Measurements from ENCODE around the gene NNAT. TPM values are rescaled to one million over a fixed set of nuclear protein-coding genes. Genes with fewer than 3 reads are reported as not detected.

NNAT gene
- total RNA-seq, 2 experiments from 2014 or later = 0.50 to 0.91 TPM

GRCh38 chr20:37520419-37520955, 563 bp upstream of the NNAT start:
- peaks cover 9% of the 10 kb centered on the region for H3K36me3 Mint-ChIP-seq (ENCODE audit: low read depth)
- no peaks in the 10 kb centered on the region for H3K27me3 Mint-ChIP-seq (ENCODE audit: low read depth)
- intact Hi-C loops (cut with micrococcal nuclease) = no loop called here
- CTCF ChIA-PET = interaction anchor here (0.6 kb wide), 1 partner anchor 477 kb away, joined by 3 read pairs; no protein-coding TSS in a partner anchor
- peak overlapping the region; percentile 64 for H3K4me3 Mint-ChIP-seq
- DNase-seq = no peak
- H3K27ac Mint-ChIP-seq = no peak overlapping the region
- peaks cover 34% of the 10 kb centered on the region for H3K4me1 Mint-ChIP-seq (ENCODE audit: low read depth)
- no peaks in the 10 kb centered on the region for H3K9me3 Mint-ChIP-seq

GRCh38 chr20:37522260-37523011, 1.4 kb downstream of the NNAT start:
- intact Hi-C loops (cut with micrococcal nuclease) = no loop called here
- no peaks in the 10 kb centered on the region for H3K27me3 Mint-ChIP-seq (ENCODE audit: low read depth)
- H3K4me1 Mint-ChIP-seq (ENCODE audit: low read depth) = peaks cover 43% of the 10 kb centered on the region
- CTCF ChIA-PET = no interaction called here
- no peak overlapping the region for H3K4me3 Mint-ChIP-seq
- no peak overlapping the region for H3K27ac Mint-ChIP-seq
- H3K36me3 Mint-ChIP-seq (ENCODE audit: low read depth) = peaks cover 9% of the 10 kb centered on the region
- no peaks in the 10 kb centered on the region for H3K9me3 Mint-ChIP-seq
- DNase-seq = no peak

GRCh38 chr20:37523012-37523391, 2.0 kb downstream of the NNAT start:
- Mint-ChIP-seq H3K4me3 (no peak overlapping the region), H3K27ac (no peak overlapping the region), H3K36me3 (ENCODE audit: low read depth) (peaks cover 7% of the 10 kb centered on the region), H3K27me3 (ENCODE audit: low read depth) (no peaks in the 10 kb centered on the region), H3K4me1 (ENCODE audit: low read depth) (peaks cover 43% of the 10 kb centered on the region), H3K9me3 (no peaks in the 10 kb centered on the region)
- DNase-seq = no peak
- intact Hi-C loops (cut with micrococcal nuclease) = no loop called here
- CTCF ChIA-PET = no interaction called here

DNA sequence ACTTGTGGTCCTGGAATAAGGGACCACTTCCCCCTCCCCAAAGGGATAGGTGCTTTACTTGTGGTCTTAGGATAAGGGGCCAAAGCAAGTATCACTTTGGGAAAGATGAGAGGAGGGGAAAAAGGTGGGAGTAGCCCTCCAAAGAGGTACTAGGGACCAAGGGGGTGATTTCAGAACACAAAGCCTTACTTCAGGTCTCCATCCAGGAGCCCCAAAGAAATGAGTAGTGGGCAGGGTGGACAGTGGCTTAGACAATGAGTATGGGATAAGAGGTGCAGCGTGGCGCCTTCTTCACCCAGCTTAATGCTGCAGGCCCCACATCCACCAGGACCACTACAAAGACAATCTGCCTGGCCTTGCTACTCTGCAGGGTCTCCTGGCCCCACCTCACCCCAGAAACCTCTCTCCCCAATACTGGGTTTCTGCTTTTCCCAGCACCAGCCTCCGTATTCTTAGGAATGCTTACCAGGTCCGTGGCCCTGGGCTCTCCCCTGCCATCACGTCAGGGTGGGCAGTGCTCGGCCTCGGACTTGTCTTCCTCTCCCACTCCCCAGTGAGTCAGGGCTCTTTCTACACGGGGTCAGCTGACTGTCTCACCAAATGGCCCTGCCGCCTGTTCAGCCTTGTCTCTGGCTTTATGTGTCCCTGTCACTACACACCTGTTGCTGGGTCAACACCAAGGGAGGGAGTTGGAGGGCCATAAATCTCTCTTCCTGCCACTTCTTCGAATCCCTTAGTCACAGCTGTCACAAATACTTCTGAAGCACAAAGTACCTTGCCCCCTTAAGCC, 3.1 kb downstream of the NNAT start:
- peaks cover 3% of the 10 kb centered on the region for H3K36me3 Mint-ChIP-seq (ENCODE audit: low read depth)
- H3K4me3 Mint-ChIP-seq = no peak overlapping the region
- H3K9me3 Mint-ChIP-seq = no peaks in the 10 kb centered on the region
- CTCF ChIA-PET = no interaction called here
- no peak overlapping the region for H3K27ac Mint-ChIP-seq
- intact Hi-C loops (cut with micrococcal nuclease) = no loop called here
- no peaks in the 10 kb centered on the region for H3K27me3 Mint-ChIP-seq (ENCODE audit: low read depth)
- peaks cover 47% of the 10 kb centered on the region for H3K4me1 Mint-ChIP-seq (ENCODE audit: low read depth)
- DNase-seq = no peak

DNA sequence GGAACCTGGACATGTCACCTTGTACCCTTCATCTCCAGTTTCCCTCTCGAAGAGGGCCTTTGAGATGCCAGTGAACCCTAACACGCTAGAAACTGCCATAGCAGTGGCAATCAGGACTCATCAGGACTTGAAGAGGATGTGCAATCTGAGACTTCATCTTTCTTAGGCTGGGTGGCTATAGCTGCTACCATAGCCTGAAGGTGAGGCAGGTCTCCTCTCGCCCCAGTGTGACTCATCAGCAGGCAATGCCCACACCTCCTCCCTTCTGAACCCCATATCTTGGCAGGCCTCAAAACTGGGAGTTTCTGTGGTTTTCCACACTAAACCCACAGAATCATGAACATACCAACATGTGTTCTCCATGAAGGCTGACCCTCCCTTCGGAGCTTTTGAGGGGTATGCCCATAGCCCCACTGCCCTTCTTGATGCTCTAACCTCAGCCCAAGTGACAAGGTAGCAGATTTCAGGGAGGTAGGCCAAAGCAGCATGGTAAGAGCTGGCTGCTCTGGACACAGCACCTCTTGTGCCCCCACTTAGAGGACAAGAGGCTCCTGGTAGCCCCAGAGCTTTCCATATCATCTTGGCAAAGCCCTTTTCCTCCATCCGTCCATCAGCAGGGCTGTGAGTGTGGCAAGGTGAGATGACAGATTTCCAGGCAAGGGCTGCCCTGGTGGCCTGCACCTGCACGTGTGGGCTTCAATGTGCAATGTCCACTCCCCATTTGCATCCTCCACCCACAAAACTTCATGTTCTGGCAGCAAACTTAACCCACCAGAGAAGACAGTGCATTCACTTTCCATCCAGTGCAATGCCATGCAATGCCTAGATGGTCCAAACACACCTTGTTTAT, 4.0 kb downstream of the NNAT start:
- Mint-ChIP-seq H3K4me3 (no peak overlapping the region), H3K9me3 (no peaks in the 10 kb centered on the region), H3K4me1 (ENCODE audit: low read depth) (peaks cover 48% of the 10 kb centered on the region), H3K36me3 (ENCODE audit: low read depth) (peaks cover 3% of the 10 kb centered on the region), H3K27me3 (ENCODE audit: low read depth) (no peaks in the 10 kb centered on the region), H3K27ac (no peak overlapping the region)
- DNase-seq = peak; percentile 34
- CTCF ChIA-PET = interaction anchor here (0.6 kb wide), 2 partner anchors 20 to 329 kb away, joined by 3 read pairs; no protein-coding TSS in a partner anchor
- intact Hi-C loops (cut with micrococcal nuclease) = loop anchor here (5.0 kb wide), 3 partner anchors 118 to 1573 kb away; partner anchors contain the start of genes MANBAL and SCAND1

- no peak for DNase-seq
- H3K36me3 Mint-ChIP-seq (ENCODE audit: low read depth) = peaks cover 3% of the 10 kb centered on the region
- intact Hi-C loops (cut with micrococcal nuclease) = loop anchor here (2.0 to 5.0 kb wide), 6 partner anchors 119 to 1574 kb away; partner anchors contain the start of genes MANBAL and SCAND1
- H3K4me1 Mint-ChIP-seq (ENCODE audit: low read depth) = peaks cover 44% of the 10 kb centered on the region
- H3K9me3 Mint-ChIP-seq = no peaks in the 10 kb centered on the region
- no peak overlapping the region for H3K27ac Mint-ChIP-seq
- no peaks in the 10 kb centered on the region for H3K27me3 Mint-ChIP-seq (ENCODE audit: low read depth)
- CTCF ChIA-PET = interaction anchor here (0.6 kb wide), 1 partner anchor 330 kb away, joined by 3 read pairs; no protein-coding TSS in a partner anchor
- H3K4me3 Mint-ChIP-seq = no peak overlapping the region
Measured at GRCh38 chr20:37525810-37526209, 4.8 kb downstream of the NNAT start.

GRCh38 chr20:37526238-37526838, 5.3 kb downstream of the NNAT start:
- Mint-ChIP-seq H3K36me3 (ENCODE audit: low read depth) (peaks cover 3% of the 10 kb centered on the region), H3K27me3 (ENCODE audit: low read depth) (no peaks in the 10 kb centered on the region), H3K4me1 (ENCODE audit: low read depth) (peaks cover 44% of the 10 kb centered on the region), H3K4me3 (peak overlapping the region; percentile 87), H3K9me3 (no peaks in the 10 kb centered on the region), H3K27ac (no peak overlapping the region)
- CTCF ChIA-PET = no interaction called here
- no peak for DNase-seq
- intact Hi-C loops (cut with micrococcal nuclease) = loop anchor here (2.0 to 5.0 kb wide), 6 partner anchors 119 to 1574 kb away; partner anchors contain the start of genes MANBAL and SCAND1

- Mint-ChIP-seq H3K27me3 (ENCODE audit: low read depth) (no peaks in the 10 kb centered on the region), H3K27ac (peak overlapping the region; percentile 99), H3K4me3 (peak overlapping the region; percentile 87), H3K36me3 (ENCODE audit: low read depth) (peaks cover 3% of the 10 kb centered on the region), H3K4me1 (ENCODE audit: low read depth) (peaks cover 42% of the 10 kb centered on the region), H3K9me3 (no peaks in the 10 kb centered on the region)
- CTCF ChIA-PET = no interaction called here
- DNase-seq = no peak
- intact Hi-C loops (cut with micrococcal nuclease) = loop anchor here (1.0 to 5.0 kb wide), 8 partner anchors 120 to 1575 kb away; partner anchors contain the start of genes MANBAL and SCAND1
Measured at GRCh38 chr20:37526839-37527637, 6.0 kb downstream of the NNAT start.

DNA sequence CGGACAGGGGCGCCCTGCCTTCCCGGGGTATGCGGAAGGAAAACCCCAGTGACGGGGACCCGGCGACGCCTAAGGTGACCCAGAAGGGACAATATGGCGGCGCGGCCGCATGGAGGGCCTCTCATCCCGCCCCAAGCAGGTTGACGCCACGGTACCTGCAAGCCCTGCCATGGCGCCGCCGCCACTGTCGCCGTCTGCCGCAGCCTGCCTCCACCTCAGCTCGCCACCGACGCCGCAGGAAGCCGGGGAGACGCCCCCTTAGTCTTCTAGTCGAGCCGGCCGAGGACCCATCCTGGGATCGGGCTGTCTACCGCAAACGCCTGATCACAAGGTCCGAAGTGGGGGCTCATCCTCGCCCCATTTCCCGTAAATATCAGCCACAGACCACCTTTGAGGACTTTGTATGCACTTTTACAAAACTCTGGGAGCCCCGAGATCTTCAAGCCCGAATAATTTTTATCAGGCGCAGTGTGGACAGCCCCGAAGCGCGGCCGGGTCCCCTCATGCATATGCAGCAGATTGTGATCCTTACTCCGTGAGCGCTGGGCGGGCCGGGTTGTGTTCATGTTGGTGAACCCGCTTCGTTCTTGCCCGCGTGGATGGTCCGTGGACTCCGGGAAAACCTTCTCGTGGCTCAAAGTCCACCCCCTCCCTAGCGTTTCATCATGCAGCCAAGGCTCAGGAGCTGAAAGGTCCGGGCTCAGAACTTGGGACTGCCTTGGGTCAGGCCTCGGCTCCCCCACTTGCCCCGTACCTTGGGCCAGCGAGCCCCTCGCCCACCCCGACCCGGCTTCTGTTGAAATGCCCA, 6.8 kb downstream of the NNAT start, which contains the start of gene BLCAP:
TSS of gene BLCAP (minus strand) at position 239 of the 808 bp plus-strand sequence. CDS start 8,702 bp downstream, outside the sequence.
- CTCF ChIA-PET = interaction anchor here (0.6 to 1.4 kb wide), 4 partner anchors 252 to 878 kb away, joined by 3 to 7 read pairs (median 6); partner anchors contain the start of genes MROH8 and RPN2
- Mint-ChIP-seq H3K9me3 (no peaks in the 10 kb centered on the region), H3K4me3 (peak within 1 kb of the TSS; percentile 87), H3K27ac (peak within 1 kb of the TSS; percentile 99), H3K36me3 (ENCODE audit: low read depth) (peaks cover 3% of the 10 kb centered on the region), H3K4me1 (ENCODE audit: low read depth) (peaks cover 42% of the 10 kb centered on the region), H3K27me3 (ENCODE audit: low read depth) (no peaks in the 10 kb centered on the region)
- DNase-seq = peak; percentile 94
- intact Hi-C loops (cut with micrococcal nuclease) = loop anchor here (1.0 to 5.0 kb wide), 8 partner anchors 121 to 1576 kb away; partner anchors contain the start of genes MANBAL and SCAND1
